Occipital lobe (tissue), 2 donors: ENCODE results near the gene DYRK1A. TPM values are rescaled to one million over a fixed set of nuclear protein-coding genes. Genes with fewer than 3 reads are reported as not detected.
A peak's percentile ranks its signal among the peaks of the same experiment; 100 is the strongest.

ENCODE experiments used
- DNase-seq: peaks from one replicate; lab custom pipeline; 2025; lab: John Stamatoyannopoulos, UW
- total RNA-seq: library from RNA; depleted of rRNA; stranded (reverse); fragments of >200 nt; gene quantifications from one replicate; pipeline ENCODE4 v1.2.3, GENCODE V29; 2014

DYRK1A gene
- total RNA-seq, 1 donor from 2014 or later = 174 TPM

GRCh38 chr21:37565530-37566223 lies 199.1 kb downstream of the DYRK1A start:
- no peak for DNase-seq

- peak; percentile 16 for DNase-seq
These were observed 200.4 kb downstream of the DYRK1A start for GRCh38 chr21:37566790-37567615.

- no peak for DNase-seq
These were observed 201.8 kb downstream of the DYRK1A start for GRCh38 chr21:37568415-37568814.

GRCh38 chr21:37568916-37569315 lies 202.3 kb downstream of the DYRK1A start:
- no peak for DNase-seq

GRCh38 chr21:37571442-37571841 lies 204.9 kb downstream of the DYRK1A start:
- no peak for DNase-seq

GRCh38 chr21:37574316-37574715 lies 207.7 kb downstream of the DYRK1A start:
- no peak for DNase-seq

GRCh38 chr21:37574751-37575150 lies 208.2 kb downstream of the DYRK1A start:
- DNase-seq = no peak

GRCh38 chr21:37575580-37575979 lies 209.0 kb downstream of the DYRK1A start:
- no peak for DNase-seq

Other genes with a start within 250 kb of the DYRK1A start
- 46.8 TPM for gene VPS26C, start 99.4 kb upstream of the DYRK1A start, total RNA-seq